IMR-90 (cell line): Measurements from ENCODE around the gene CYYR1. TPM values are rescaled to one million over a fixed set of nuclear protein-coding genes. Genes with fewer than 3 reads are reported as not detected.

ENCODE experiments used
- ATAC-seq: fragments of 200-7000 bp; cut with Tn5 transposase; 2 replicates; pipeline ENCODE4 v1.9.1; 2020; ENCODE audit warnings: low read depth, mild to moderate bottlenecking, moderate library complexity
- BruUV-seq: library from RNA; stranded (reverse); fragments of 400-500 nt; replicated peaks from 2 replicates; lab custom pipeline; 2021; lab: Mats Ljungman, UMichigan
- CTCF ChIA-PET: fragments of 300-600 bp; formaldehyde crosslinking; extraction: SDS; loops from one replicate; lab custom pipeline; 2021; ENCODE audit warnings: antibody characterized with exemption; lab: Yijun Ruan, JAX
- POLR2A ChIA-PET: fragments of 300-600 bp; sonication (Branson Sonifier 250); formaldehyde crosslinking; loops from one replicate; lab custom pipeline; 2022; ENCODE audit warnings: antibody characterized with exemption; ENCODE audit not compliant: unreplicated experiment; lab: Charles Lee
- DNase-seq: peaks from one replicate; pipeline ENCODE4 v3.0.0; 2013
- H2AFZ ChIP-seq: replicated peaks from 2 replicates; pipeline ENCODE3; 2013; ENCODE audit warnings: low read length, mild to moderate bottlenecking; ENCODE audit not compliant: poor library complexity
- H2AK5ac ChIP-seq: 2 replicates; pipeline ENCODE4 v1.6.1; 2013; ENCODE audit warnings: low read depth, low read length, inconsistent platforms
- H2AK9ac ChIP-seq: replicated peaks from 2 replicates; pipeline ENCODE3; 2013; ENCODE audit warnings: mild to moderate bottlenecking, low read depth, low read length, moderate library complexity; ENCODE audit not compliant: poor library complexity
- H2BK120ac ChIP-seq: 2 replicates; pipeline ENCODE4 v1.6.1; 2013; ENCODE audit warnings: low read depth, low read length, inconsistent platforms
- H2BK15ac ChIP-seq: 3 replicates; pipeline ENCODE4 v1.6.1; 2013; ENCODE audit warnings: low read depth, low read length, inconsistent platforms
- H2BK20ac ChIP-seq: 2 replicates; pipeline ENCODE4 v1.6.1; 2013; ENCODE audit warnings: low read depth, mild to moderate bottlenecking, inconsistent platforms, low read length, moderate library complexity
- H2BK5ac ChIP-seq: 2 replicates; pipeline ENCODE4 v1.6.1; 2013; ENCODE audit warnings: mild to moderate bottlenecking, low read depth, low read length, inconsistent platforms; ENCODE audit not compliant: poor library complexity, severe bottlenecking
- H3K14ac ChIP-seq: replicated peaks from 2 replicates; pipeline ENCODE4 v1.6.1; 2013; ENCODE audit warnings: low read depth, low read length, inconsistent platforms
- H3K18ac ChIP-seq: 2 replicates; pipeline ENCODE4 v1.6.1; 2013; ENCODE audit warnings: low read depth, low read length, control low read depth
- H3K23ac ChIP-seq: 2 replicates; pipeline ENCODE4 v1.6.1; 2013; ENCODE audit warnings: low read depth, low read length, inconsistent platforms
- H3K27ac ChIP-seq: 2 replicates; pipeline ENCODE4 v1.5.1; 2013; ENCODE audit warnings: mild to moderate bottlenecking, control low read depth, low read length; ENCODE audit not compliant: insufficient read depth
- H3K27me3 ChIP-seq: 2 replicates; pipeline ENCODE4 v1.6.1; 2013; ENCODE audit warnings: low read length; ENCODE audit not compliant: control insufficient read depth, insufficient read depth
- H3K36me3 ChIP-seq: 2 replicates; pipeline ENCODE4 v1.6.1; 2013; ENCODE audit warnings: low read length, mixed read lengths; ENCODE audit not compliant: control insufficient read depth, insufficient read depth
- H3K4ac ChIP-seq: 2 replicates; pipeline ENCODE4 v1.6.1; 2013; ENCODE audit warnings: low read depth, low read length, inconsistent platforms
- H3K4me1 ChIP-seq: 2 replicates; pipeline ENCODE4 v1.6.1; 2013; ENCODE audit warnings: low read length, mixed read lengths; ENCODE audit not compliant: control insufficient read depth, insufficient read depth
- H3K4me2 ChIP-seq: 2 replicates; pipeline ENCODE4 v1.6.1; 2013; ENCODE audit warnings: low read depth, mild to moderate bottlenecking, control low read depth, low read length, moderate library complexity
- H3K4me3 ChIP-seq: 2 replicates; pipeline ENCODE4 v1.5.1; 2013; ENCODE audit warnings: low read depth, mild to moderate bottlenecking, control low read depth, low read length, moderate library complexity; ENCODE audit not compliant: insufficient read depth
- H3K56ac ChIP-seq: 2 replicates; pipeline ENCODE4 v1.6.1; 2013; ENCODE audit warnings: low read length, inconsistent platforms; ENCODE audit not compliant: insufficient read depth; ENCODE audit errors: extremely low read depth
- H3K79me1 ChIP-seq, 2 experiments: 2 replicates each; pipeline ENCODE4 v1.6.1; 2013; ENCODE audit warnings: low read length in 2 of 2, inconsistent platforms in 1 of 2, low read depth in 1 of 2
- H3K9ac ChIP-seq: 2 replicates; pipeline ENCODE4 v1.6.1; 2013; ENCODE audit warnings: low read depth, low read length, control low read depth
- H3K9me1 ChIP-seq: 2 replicates; pipeline ENCODE4 v1.6.1; 2013; ENCODE audit warnings: low read length, inconsistent platforms; ENCODE audit not compliant: insufficient read depth
- H3K9me3 ChIP-seq: 2 replicates; pipeline ENCODE4 v1.6.1; 2013; ENCODE audit warnings: low read length; ENCODE audit not compliant: control insufficient read depth, insufficient read depth
- H4K20me1 ChIP-seq: 2 replicates; pipeline ENCODE4 v1.6.1; 2013; ENCODE audit warnings: low read length, inconsistent platforms; ENCODE audit not compliant: insufficient read depth
- H4K5ac ChIP-seq: 2 replicates; pipeline ENCODE4 v1.6.1; 2013; ENCODE audit warnings: mild to moderate bottlenecking, low read depth, low read length, control low read depth
- H4K8ac ChIP-seq, 2 experiments: 2 replicates each; pipeline ENCODE4 v1.6.1; 2013; ENCODE audit warnings: low read depth in 2 of 2, low read length in 2 of 2, control low read depth in 1 of 2, inconsistent platforms in 1 of 2
- H4K91ac ChIP-seq: 2 replicates; pipeline ENCODE4 v1.6.1; 2013; ENCODE audit warnings: low read depth, low read length, inconsistent platforms; ENCODE audit not compliant: insufficient read depth
- BHLHE40 ChIP-seq: fragments of 150-350 bp; IDR thresholded peaks from 2 replicates; pipeline ENCODE4 v1.6.1; 2016; ENCODE audit warnings: mild to moderate bottlenecking, low read depth, low read length
- CEBPB ChIP-seq: IDR thresholded peaks from 2 replicates; pipeline ENCODE4 v1.6.1; 2012; ENCODE audit warnings: low read depth, low read length, improper control_type of control experiment
- CHD1 ChIP-seq: IDR thresholded peaks from 2 replicates; pipeline ENCODE4 v1.6.1; 2012; ENCODE audit warnings: low read depth, low read length, improper control_type of control experiment
- ELK1 ChIP-seq: fragments of 150-350 bp; IDR thresholded peaks from 2 replicates; pipeline ENCODE4 v1.6.1; 2016; ENCODE audit warnings: low read depth, mild to moderate bottlenecking, low read length, moderate library complexity, borderline replicate concordance
- FOS ChIP-seq: fragments of 150-350 bp; IDR thresholded peaks from 2 replicates; pipeline ENCODE4 v1.6.1; 2016; ENCODE audit warnings: low read depth, low read length
- MAFK ChIP-seq: IDR thresholded peaks from 2 replicates; pipeline ENCODE4 v1.6.1; 2012; ENCODE audit warnings: low read depth, low read length, improper control_type of control experiment
- MAZ ChIP-seq: IDR thresholded peaks from 2 replicates; pipeline ENCODE4 v1.6.1; 2012; ENCODE audit warnings: low read depth, mild to moderate bottlenecking, low read length, improper control_type of control experiment, moderate library complexity, borderline replicate concordance
- MXI1 ChIP-seq: IDR thresholded peaks from 2 replicates; pipeline ENCODE4 v1.6.1; 2012; ENCODE audit warnings: low read depth, mild to moderate bottlenecking, low read length, moderate library complexity, borderline replicate concordance
- NFE2L2 ChIP-seq: fragments of 150-350 bp; IDR thresholded peaks from 2 replicates; pipeline ENCODE4 v1.6.1; 2016; ENCODE audit warnings: low read depth, mild to moderate bottlenecking, low read length
- POLR2A ChIP-seq: IDR thresholded peaks from 2 replicates; pipeline ENCODE4 v1.6.1; 2012; ENCODE audit warnings: mild to moderate bottlenecking, low read depth, low read length
- RAD21 ChIP-seq: IDR thresholded peaks from 2 replicates; pipeline ENCODE4 v1.6.1; 2012; ENCODE audit warnings: low read length, improper control_type of control experiment
- RCOR1 ChIP-seq: IDR thresholded peaks from 2 replicates; pipeline ENCODE4 v1.6.1; 2012; ENCODE audit warnings: mild to moderate bottlenecking, low read length, improper control_type of control experiment; ENCODE audit not compliant: insufficient replicate concordance
- RFX5 ChIP-seq: IDR thresholded peaks from 2 replicates; pipeline ENCODE4 v1.8.0; 2012; ENCODE audit warnings: low read depth, mild to moderate bottlenecking, low read length, moderate library complexity
- SMC3 ChIP-seq: fragments of 150-350 bp; IDR thresholded peaks from 2 replicates; pipeline ENCODE4 v1.6.1; 2016; ENCODE audit warnings: low read depth, mild to moderate bottlenecking, antibody characterized with exemption, low read length, moderate library complexity
- WGBS, 2 experiments: methylation state at CpG; one replicate each; pipeline versions ENCODE4 v1.1.5 to v1.1.7; 2013; ENCODE audit warnings: missing lambda C conversion rate in 2 of 2; ENCODE audit not compliant: insufficient read length in 1 of 2; ENCODE audit errors: extremely low coverage in 2 of 2; 5-methylcytosine and 5-hydroxymethylcytosine counted together
- dilution Hi-C: fragments of 300-500 bp; cut with HindIII; formaldehyde crosslinking; loops from one replicate; pipeline ENCODE4 v1.14.3; 2018; ENCODE audit warnings: low sequenced_read_pairs; ENCODE audit not compliant: unreplicated experiment
- in situ Hi-C: fragments of 300-500 bp; cut with MboI; formaldehyde crosslinking; loops from 3 replicates; pipeline ENCODE4 v1.14.3; 2019; ENCODE audit warnings: low sequenced_read_pairs, inconsistent platforms, mixed read lengths
- intact Hi-C: fragments of 100-400 bp; cut with micrococcal nuclease; formaldehyde crosslinking; loops from 2 replicates; pipeline ENCODE4 v1.10.0; 2022
- polyA plus RNA-seq, 3 experiments: library from polyadenylated mRNA; depleted of rRNA; stranded (reverse); fragments of >200 nt; gene quantifications; 2 replicates each; pipeline ENCODE4 v1.2.3, GENCODE V29; 2012; ENCODE audit warnings: low replicate concordance in 1 of 3
- total RNA-seq: library from RNA; depleted of rRNA; stranded (reverse); fragments of >200 nt; gene quantifications from 2 replicates; pipeline ENCODE4 v1.2.3, GENCODE V29; 2012
- TF ChIP-seq, protein P1 (sequence below): fragments of 150-350 bp; IDR thresholded peaks from 2 replicates; pipeline ENCODE4 v1.6.1; 2017; ENCODE audit warnings: mild to moderate bottlenecking, antibody characterized with exemption, low read length, low read depth
- TF ChIP-seq, protein P2 (sequence below): conservative IDR thresholded peaks from 2 replicates; pipeline ENCODE4 v1.5.1; 2012; ENCODE audit warnings: mild to moderate bottlenecking, low read depth, low read length, improper control_type of control experiment

CYYR1 gene
- total and polyA plus RNA-seq, 2 of the 4 experiments (the other 2 are of a cell fraction), result not detected

DNA sequence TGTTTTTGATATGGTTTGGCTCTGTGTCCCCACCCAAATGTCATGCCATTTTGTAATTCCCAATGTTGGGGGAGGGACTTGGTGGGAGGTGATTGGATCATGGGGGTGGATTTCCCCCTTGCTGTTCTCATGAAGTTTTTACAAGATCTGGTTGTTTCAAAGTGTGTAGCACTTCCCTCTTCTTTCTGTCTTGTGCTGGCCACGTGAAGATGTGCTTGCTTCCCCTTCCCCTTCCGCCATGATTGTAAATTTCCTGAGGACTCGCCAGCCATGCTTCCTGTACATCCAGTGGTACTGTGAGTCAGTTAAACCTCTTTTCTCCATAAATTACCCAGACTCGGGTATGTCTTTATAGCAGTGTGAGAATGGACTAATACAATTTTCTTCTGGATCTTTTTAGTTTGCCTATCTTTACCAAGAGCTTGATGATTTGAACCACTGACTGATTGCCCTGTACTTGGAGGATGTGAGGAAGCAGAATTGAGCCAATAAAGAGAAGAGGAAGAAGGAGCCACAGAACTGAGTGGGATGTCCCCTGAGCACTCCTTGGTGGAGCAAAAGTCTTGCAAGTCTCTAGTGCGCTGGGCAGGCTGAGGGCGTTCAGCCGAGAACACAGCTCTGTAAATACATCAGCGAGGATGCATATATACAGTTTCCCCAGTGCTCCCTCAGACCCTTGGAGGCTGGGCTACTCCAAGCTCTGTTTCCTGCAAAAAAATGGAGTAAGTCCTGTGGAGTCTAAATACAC, 102.6 kb downstream of the CYYR1 start:
- H3K4me2 ChIP-seq, result no peak overlapping the region
- H4K91ac ChIP-seq, result no peak overlapping the region
- in situ Hi-C loops (no loop called here), intact Hi-C loops (no loop called here), dilution Hi-C loops (no loop called here)
- no peak overlapping the region for H3K4me3 ChIP-seq
- H3K27ac ChIP-seq, result no peak overlapping the region
- CTCF ChIA-PET, result no interaction called here
- H2BK120ac ChIP-seq, result no peak overlapping the region
- H2BK20ac ChIP-seq, result no peak overlapping the region
- H2BK15ac ChIP-seq, result no peak overlapping the region
- no peak overlapping the region for H2AK5ac ChIP-seq
- H3K56ac ChIP-seq, result no peak overlapping the region
- BruUV-seq, result no TSS peak
- no peak overlapping the region for H4K8ac ChIP-seq
- H3K9me1 ChIP-seq, result no peaks in the 10 kb centered on the region
- no peaks in the 10 kb centered on the region for H3K36me3 ChIP-seq
- no peak for ATAC-seq
- TF ChIP-seq CEBPB (no peak), MXI1 (no peak), BHLHE40 (no peak), POLR2A (no peak), FOS (no peak), MAZ (no peak), CHD1 (no peak), RCOR1 (no peak), MAFK (no peak), ELK1 (no peak), NFE2L2 (no peak), RFX5 (no peak), RAD21 (no peak), SMC3 (no peak)
- TF ChIP-seq, protein P1, sequence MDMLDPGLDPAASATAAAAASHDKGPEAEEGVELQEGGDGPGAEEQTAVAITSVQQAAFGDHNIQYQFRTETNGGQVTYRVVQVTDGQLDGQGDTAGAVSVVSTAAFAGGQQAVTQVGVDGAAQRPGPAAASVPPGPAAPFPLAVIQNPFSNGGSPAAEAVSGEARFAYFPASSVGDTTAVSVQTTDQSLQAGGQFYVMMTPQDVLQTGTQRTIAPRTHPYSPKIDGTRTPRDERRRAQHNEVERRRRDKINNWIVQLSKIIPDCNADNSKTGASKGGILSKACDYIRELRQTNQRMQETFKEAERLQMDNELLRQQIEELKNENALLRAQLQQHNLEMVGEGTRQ, result no peak
- TF ChIP-seq, protein P2, sequence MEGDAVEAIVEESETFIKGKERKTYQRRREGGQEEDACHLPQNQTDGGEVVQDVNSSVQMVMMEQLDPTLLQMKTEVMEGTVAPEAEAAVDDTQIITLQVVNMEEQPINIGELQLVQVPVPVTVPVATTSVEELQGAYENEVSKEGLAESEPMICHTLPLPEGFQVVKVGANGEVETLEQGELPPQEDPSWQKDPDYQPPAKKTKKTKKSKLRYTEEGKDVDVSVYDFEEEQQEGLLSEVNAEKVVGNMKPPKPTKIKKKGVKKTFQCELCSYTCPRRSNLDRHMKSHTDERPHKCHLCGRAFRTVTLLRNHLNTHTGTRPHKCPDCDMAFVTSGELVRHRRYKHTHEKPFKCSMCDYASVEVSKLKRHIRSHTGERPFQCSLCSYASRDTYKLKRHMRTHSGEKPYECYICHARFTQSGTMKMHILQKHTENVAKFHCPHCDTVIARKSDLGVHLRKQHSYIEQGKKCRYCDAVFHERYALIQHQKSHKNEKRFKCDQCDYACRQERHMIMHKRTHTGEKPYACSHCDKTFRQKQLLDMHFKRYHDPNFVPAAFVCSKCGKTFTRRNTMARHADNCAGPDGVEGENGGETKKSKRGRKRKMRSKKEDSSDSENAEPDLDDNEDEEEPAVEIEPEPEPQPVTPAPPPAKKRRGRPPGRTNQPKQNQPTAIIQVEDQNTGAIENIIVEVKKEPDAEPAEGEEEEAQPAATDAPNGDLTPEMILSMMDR, result no peak
- no peak overlapping the region for H3K23ac ChIP-seq
- no peak overlapping the region for H2AFZ ChIP-seq
- H3K27me3 ChIP-seq, result no peaks in the 10 kb centered on the region
- H3K4ac ChIP-seq, result no peak overlapping the region
- H3K4me1 ChIP-seq, result no peaks in the 10 kb centered on the region
- no peak overlapping the region for H2AK9ac ChIP-seq
- no CpG with 5 or more reads among the region's 8 CpGs for WGBS, 2 experiments
- no peak overlapping the region for H2BK5ac ChIP-seq
- no peaks in the 10 kb centered on the region for H3K79me1 ChIP-seq
- H3K18ac ChIP-seq, result no peak overlapping the region
- H4K20me1 ChIP-seq, result no peaks in the 10 kb centered on the region
- POLR2A ChIA-PET, result no interaction called here
- no peaks in the 10 kb centered on the region for H3K9me3 ChIP-seq
- no peak overlapping the region for H4K5ac ChIP-seq
- no peak overlapping the region for H3K9ac ChIP-seq
- no peak overlapping the region for H3K14ac ChIP-seq
- DNase-seq, result no peak
